Bronchial epithelial cell (primary cell): ENCODE data around the gene CEP295NL. TPM values are rescaled to one million over a fixed set of nuclear protein-coding genes. Genes with fewer than 3 reads are reported as not detected.
A peak's percentile ranks its signal among the peaks of the same experiment; 100 is the strongest.

Experiments
- DNase-seq: peaks from one replicate; pipeline ENCODE4 v3.0.0-alpha.2; 2010; ENCODE audit warnings: low read depth
- FAIRE-seq: peaks from 2 replicates; lab custom pipeline; 2011; peaks lifted over from hg19 to GRCh38; lab: Jason Lieb, UNC
- H3K27me3 ChIP-seq: 2 replicates; pipeline ENCODE4 v1.5.1; 2011; ENCODE audit warnings: low read length; ENCODE audit not compliant: control insufficient read depth, insufficient read depth
- H3K36me3 ChIP-seq: 2 replicates; pipeline ENCODE4 v1.5.1; 2011; ENCODE audit warnings: low read length; ENCODE audit not compliant: control insufficient read depth, insufficient read depth
- H3K4me3 ChIP-seq: 2 replicates; pipeline ENCODE4 v1.5.1; 2011; ENCODE audit warnings: mild to moderate bottlenecking, low read depth, low read length, control low read depth
- total RNA-seq: library from RNA; depleted of rRNA; stranded (reverse); fragments of >200 nt; gene quantifications from 2 replicates; pipeline ENCODE4 v1.2.1, GENCODE V29; 2014
- TF ChIP-seq, protein P1 (sequence below): IDR thresholded peaks from 2 replicates; pipeline ENCODE4 v1.5.1; 2011; ENCODE audit warnings: mild to moderate bottlenecking, moderate library complexity, low read length, control low read depth, inconsistent platforms; ENCODE audit not compliant: insufficient read depth, severe bottlenecking

CEP295NL gene
- total RNA-seq, 1 donor from 2014 or later: 0.26 TPM

DNA sequence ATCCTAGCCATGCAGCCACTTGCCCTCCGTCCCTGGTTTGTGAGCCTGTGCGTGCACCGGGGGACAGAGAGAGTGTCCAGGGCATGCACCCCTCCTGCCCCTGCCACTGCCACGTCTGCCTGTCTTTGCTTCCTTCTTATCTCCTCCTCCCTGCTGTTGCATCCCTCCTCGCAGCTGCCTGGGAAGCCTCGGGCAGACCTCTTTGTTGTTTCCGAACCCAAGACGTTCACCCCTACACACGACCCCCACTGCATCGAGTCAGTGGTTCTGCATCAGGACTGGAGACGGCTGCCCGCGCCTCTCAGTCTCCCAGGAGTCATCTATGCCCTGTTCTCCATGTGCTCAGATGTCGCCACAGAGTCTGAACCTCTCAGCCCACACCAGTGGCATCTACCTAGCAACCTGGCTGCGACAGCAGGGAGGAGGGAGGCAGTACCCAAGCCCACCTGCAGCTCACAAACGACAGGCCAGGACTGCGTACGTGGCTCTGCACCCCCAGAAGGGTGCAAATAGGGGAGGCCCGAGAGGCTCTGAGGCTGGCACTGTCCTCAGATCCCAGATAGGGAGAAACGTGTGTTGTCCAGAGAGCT lies 17.0 kb upstream of the CEP295NL start:
- FAIRE-seq: no peak
- DNase-seq: no peak
- TF ChIP-seq, protein P1, sequence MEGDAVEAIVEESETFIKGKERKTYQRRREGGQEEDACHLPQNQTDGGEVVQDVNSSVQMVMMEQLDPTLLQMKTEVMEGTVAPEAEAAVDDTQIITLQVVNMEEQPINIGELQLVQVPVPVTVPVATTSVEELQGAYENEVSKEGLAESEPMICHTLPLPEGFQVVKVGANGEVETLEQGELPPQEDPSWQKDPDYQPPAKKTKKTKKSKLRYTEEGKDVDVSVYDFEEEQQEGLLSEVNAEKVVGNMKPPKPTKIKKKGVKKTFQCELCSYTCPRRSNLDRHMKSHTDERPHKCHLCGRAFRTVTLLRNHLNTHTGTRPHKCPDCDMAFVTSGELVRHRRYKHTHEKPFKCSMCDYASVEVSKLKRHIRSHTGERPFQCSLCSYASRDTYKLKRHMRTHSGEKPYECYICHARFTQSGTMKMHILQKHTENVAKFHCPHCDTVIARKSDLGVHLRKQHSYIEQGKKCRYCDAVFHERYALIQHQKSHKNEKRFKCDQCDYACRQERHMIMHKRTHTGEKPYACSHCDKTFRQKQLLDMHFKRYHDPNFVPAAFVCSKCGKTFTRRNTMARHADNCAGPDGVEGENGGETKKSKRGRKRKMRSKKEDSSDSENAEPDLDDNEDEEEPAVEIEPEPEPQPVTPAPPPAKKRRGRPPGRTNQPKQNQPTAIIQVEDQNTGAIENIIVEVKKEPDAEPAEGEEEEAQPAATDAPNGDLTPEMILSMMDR: no peak
- Histone ChIP-seq H3K27me3 (peaks cover 3% of the 10 kb centered on the region), H3K36me3 (no peaks in the 10 kb centered on the region), H3K4me3 (no peak overlapping the region)

DNA sequence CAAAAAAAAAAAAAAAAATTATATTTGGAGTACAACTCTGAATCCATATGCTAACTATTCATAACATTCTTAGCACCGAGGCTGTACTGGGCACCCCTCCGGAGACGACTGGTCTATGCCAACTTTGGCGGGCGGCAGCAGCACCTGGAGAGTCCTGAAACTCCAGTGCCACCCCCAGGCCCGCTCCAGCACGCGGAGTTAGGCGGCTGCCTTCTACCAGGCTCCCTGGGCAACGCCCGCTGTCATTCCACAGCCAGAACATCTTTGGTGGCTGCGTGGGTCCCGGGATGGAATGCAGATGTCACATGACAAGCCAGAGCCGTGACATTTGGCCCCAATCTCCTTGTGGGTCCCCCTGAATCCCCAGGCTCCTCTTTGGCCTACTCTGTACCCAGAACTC lies 16.0 kb upstream of the CEP295NL start:
- H3K27me3 ChIP-seq: no peaks in the 10 kb centered on the region
- no peak overlapping the region for H3K4me3 ChIP-seq
- H3K36me3 ChIP-seq: no peaks in the 10 kb centered on the region
- TF ChIP-seq, protein P1: no peak
- FAIRE-seq: no peak
- DNase-seq: no peak

DNA sequence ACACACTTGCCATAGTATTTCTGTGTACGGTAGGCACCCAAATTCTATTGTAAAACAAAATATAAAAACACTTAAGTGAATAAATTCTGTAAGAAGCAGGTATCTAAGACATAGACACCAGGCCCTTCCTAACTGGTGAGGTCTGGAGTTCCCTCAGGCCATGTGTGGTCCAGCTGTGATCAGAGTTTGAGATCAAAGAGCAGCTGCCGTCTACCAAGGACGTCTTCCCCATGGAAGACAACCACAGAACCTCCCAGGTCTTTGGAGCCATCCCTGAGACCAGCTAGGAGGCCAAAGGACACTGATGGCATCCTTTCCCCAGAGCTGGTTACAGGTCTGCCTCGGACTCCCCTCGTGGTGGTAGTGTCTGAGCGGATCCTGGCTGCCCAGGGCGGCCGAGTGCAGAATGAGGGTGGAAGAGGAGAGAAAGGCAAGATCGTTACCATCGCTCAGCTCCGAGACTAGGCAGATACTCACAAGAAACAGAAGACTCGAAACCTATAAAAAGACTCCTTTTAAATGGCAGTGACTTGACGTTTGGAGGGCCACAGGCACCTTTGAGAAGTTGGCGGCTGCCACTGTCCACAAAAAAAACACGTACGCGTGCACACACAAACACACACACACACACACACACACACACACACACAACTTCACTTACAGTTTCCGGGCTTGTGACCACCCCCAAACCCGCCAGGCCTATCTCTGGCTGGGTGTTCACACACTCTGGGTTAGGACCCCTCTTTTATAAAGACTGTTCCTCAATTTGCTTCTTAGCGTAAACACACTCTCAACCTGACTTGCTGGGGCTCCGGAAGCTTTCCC lies 14.7 kb upstream of the CEP295NL start:
- FAIRE-seq (no peak), DNase-seq (no peak)
- H3K4me3 ChIP-seq: no peak overlapping the region
- no peaks in the 10 kb centered on the region for H3K36me3 ChIP-seq
- TF ChIP-seq, protein P1: no peak
- H3K27me3 ChIP-seq: no peaks in the 10 kb centered on the region

DNA sequence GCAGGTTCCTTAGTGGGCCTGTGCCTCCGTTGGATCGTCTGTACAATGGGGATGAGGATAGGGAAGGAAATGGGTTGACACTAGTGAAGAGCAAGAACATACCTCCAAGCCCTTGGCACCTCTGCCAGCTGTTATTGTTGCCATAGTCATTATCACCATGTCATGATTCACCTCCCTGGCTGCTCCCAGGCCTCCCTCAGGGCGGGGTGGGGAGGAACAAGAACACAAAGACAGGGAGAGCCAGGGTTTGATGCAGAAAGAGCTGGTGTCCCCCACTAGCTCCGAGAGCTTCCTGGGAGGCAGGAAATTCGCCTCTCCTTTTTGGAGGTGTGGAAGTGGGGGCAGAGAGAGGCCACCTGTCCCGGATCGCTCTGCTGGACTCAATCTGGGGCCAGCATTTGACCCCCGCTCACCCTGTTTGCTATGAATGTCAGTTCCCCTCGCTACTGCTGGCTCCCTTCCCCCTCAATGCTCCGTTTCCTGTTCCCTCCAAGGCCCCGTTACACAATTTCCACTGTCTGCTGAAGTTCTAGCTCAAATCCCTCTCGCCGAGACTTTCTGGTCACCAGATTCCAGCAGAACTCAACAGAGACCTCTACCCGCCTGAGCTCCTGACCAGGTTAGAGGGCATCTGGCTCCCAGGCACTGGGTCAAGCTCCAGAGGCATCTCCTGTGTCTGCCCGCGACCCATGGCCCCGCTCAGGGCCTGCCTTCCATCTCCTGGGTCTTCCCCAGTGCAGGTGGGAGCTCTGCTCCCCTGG lies 13.1 kb upstream of the CEP295NL start:
- no peaks in the 10 kb centered on the region for H3K36me3 ChIP-seq
- no peaks in the 10 kb centered on the region for H3K27me3 ChIP-seq
- TF ChIP-seq, protein P1: no peak
- peak; percentile 54 for DNase-seq
- FAIRE-seq: no peak
- no peak overlapping the region for H3K4me3 ChIP-seq

DNA sequence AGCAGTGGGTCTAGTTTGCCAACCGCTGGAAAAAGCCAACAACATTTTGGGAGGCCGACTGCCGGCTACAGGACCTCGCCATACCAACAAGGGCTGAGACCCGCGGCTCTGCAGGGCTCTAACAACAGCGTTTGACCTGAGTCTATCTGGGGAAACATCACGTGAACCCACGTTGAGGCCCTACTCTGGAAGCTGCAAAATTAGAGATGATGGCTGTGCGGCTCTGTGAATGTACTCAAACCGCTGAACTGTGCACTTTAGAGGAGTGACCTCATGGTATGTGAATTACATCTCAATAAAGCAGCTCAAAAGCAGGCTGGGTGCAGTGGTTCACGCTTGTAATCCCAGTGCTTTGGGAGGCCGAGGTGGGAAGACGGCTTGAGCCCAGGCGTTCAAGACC lies 10.1 kb upstream of the CEP295NL start:
- no peaks in the 10 kb centered on the region for H3K27me3 ChIP-seq
- DNase-seq (no peak), FAIRE-seq (no peak)
- H3K36me3 ChIP-seq: no peaks in the 10 kb centered on the region
- no peak overlapping the region for H3K4me3 ChIP-seq
- TF ChIP-seq, protein P1: no peak
